Effector CD8-positive, alpha-beta T cell (primary cell): ENCODE measurements around the gene CYP1A2.
A peak's percentile ranks its signal among the peaks of the same experiment; 100 is the strongest.

Experiments
- DNase-seq: peaks from one replicate; lab custom pipeline; 2025; lab: John Stamatoyannopoulos, UW

The CYP1A2 gene

GRCh38 chr15:74788683-74789151, 40.1 kb downstream of the CYP1A2 start:
- DNase-seq: peak; percentile 34

- no peak for DNase-seq
These were observed 40.6 kb downstream of the CYP1A2 start for GRCh38 chr15:74789171-74789631.

- DNase-seq: no peak
These were observed 41.1 kb downstream of the CYP1A2 start for GRCh38 chr15:74789741-74790079.

GRCh38 chr15:74790080-74790916, 41.7 kb downstream of the CYP1A2 start:
- DNase-seq: no peak

GRCh38 chr15:74791007-74791406, 42.4 kb downstream of the CYP1A2 start:
- DNase-seq: no peak

- no peak for DNase-seq
These were observed 43.0 kb downstream of the CYP1A2 start for GRCh38 chr15:74791667-74792066.

GRCh38 chr15:74792227-74793016, 43.8 kb downstream of the CYP1A2 start:
- no peak for DNase-seq

- DNase-seq: peak; percentile 68
These were observed 44.7 kb downstream of the CYP1A2 start for GRCh38 chr15:74793135-74794028.

- no peak for DNase-seq
These were observed 45.8 kb downstream of the CYP1A2 start for GRCh38 chr15:74794248-74794969.

- DNase-seq: no peak
These were observed 46.3 kb downstream of the CYP1A2 start for GRCh38 chr15:74794970-74795349.

GRCh38 chr15:74795966-74796625, 47.5 kb downstream of the CYP1A2 start:
- no peak for DNase-seq

- no peak for DNase-seq
These were observed 50.0 kb downstream of the CYP1A2 start for GRCh38 chr15:74798388-74799254.

GRCh38 chr15:74799255-74799855, 50.7 kb downstream of the CYP1A2 start:
- no peak for DNase-seq

GRCh38 chr15:74799856-74800558, 51.4 kb downstream of the CYP1A2 start:
- DNase-seq: peak; percentile 85

GRCh38 chr15:74800559-74801094, 52.0 kb downstream of the CYP1A2 start:
- no peak for DNase-seq

GRCh38 chr15:74801311-74801997, 52.8 kb downstream of the CYP1A2 start:
- no peak for DNase-seq

GRCh38 chr15:74802290-74802689, 53.6 kb downstream of the CYP1A2 start:
- no peak for DNase-seq
